HG02588 (cell line): ENCODE measurements around the gene ZSWIM5.
"Not testable (repeated sequence)": the region's sequence is repeated elsewhere in the genome, so short reads cannot be mapped to it uniquely, and the experiment has no call there.

Experiments
- ATAC-seq: cut with Tn5 transposase; IDR thresholded peaks from one replicate; pipeline ENCODE4 v1.9.1; 2021; ENCODE audit warnings: mild to moderate bottlenecking, moderate library complexity; ENCODE audit not compliant: unreplicated experiment

ZSWIM5 gene

DNA sequence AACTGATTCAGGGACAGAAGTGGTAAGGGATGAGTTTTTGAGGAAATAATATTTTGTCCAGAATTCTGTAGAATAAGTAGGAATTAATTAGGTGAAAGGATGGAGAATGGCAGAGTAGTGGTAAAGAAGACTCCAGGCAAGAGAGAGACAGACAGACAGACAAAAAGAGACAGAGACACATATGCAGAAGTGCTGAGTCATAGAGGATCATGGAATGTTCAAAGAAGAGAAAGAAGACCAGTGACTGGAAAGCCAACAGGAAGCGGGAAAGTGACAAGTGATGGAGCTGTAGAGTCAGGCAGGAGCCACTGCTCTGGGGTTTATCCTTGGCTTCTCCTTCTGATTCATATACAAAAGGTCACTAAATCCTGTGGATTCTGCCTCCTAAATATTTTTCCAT, 108.5 kb downstream of the ZSWIM5 start:
- no peak for ATAC-seq

DNA sequence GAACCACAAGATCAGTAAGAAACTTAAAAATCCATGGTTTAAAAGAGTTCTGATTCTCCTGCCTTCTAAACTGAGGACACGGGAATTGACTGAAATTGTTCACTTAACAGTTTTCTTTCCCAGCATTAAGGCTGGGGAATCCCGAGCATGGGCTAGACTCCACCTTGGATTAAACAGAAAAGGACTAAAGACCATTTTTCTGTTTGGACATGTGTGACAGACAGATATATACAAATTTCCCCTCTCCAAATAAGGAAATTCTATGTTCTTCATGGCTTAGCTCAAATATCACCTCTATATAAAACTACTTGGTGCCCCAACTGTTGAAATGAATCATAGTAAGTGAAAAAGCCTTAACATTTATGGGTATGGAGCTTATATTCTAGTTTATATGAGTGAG, 109.3 kb downstream of the ZSWIM5 start:
- no peak for ATAC-seq

DNA sequence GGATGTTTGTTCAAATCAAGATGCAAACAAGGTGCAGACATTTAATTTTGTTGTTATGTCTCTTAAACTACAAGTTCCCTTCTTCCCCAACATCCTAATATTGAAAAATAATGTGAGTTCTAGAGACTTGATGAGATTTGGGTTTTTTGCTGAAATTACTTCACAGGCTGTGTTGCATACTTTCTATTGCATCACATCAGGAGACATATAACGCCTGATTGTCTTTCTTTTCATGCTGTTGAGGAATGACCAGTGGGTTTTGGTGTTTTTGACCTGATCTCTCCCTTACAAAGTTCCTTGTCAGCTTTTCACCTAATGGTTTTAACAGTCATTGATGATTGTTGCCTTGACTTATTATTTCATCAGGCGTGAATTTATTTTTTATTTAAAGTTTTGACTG, 111.0 kb downstream of the ZSWIM5 start:
- no peak for ATAC-seq

DNA sequence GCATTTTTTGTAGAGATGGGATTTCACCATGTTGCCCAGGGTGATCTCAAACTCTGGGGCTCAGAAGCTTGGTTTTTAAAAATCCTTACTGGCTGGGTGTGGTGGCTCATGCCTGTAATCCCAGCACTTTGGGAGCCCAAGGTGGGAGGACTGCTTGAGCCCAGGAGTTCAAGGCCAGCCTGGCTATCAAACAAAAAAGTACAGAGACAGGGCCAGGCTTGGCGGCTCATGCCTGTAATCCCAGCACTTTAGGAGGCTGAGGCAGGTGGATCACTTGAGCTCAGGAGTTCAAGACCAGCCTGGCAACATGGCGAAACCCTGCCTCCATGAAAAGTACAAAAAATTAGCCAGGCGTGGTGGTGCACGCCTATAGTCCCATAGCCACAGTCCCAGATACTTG, 112.0 kb downstream of the ZSWIM5 start:
- not testable (repeated sequence) for ATAC-seq

DNA sequence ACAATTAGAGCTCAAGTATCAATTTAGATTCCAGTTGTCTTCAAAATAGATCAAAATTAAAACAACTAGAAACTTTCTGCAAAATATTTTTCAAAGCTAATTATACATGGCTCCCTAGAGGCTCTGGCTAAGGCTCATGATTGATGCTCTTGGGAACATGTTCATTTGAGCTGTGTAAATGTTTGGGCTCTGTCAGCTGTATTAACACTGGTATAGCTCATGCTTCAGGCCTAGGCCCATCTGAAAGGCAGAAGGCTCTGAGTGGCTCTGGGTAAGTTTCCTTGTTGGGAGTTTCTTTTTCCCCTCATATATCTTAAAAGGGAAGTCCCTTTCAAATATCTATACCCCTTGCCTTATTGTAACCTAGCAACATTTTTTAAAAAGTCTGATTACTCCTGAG, 113.1 kb downstream of the ZSWIM5 start:
- ATAC-seq, result no peak

DNA sequence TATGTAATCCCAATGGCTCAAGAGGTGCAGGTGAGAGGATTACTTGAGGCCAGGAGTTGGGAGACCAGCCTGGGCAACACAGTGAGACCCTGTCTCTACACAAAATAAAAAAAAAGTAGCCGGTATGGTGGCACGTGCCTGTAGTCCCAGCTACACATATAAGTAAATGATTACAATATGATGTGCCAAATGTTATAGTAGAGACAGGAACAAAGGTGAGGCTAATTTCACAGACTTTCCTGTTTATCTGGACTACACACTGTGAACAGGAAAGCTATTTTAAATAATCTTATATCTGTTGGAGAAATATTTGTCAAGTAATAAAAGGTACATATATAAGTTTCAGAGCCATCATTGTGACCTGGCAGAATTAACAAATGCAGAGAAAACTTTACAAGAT, 116.7 kb downstream of the ZSWIM5 start:
- no peak for ATAC-seq

DNA sequence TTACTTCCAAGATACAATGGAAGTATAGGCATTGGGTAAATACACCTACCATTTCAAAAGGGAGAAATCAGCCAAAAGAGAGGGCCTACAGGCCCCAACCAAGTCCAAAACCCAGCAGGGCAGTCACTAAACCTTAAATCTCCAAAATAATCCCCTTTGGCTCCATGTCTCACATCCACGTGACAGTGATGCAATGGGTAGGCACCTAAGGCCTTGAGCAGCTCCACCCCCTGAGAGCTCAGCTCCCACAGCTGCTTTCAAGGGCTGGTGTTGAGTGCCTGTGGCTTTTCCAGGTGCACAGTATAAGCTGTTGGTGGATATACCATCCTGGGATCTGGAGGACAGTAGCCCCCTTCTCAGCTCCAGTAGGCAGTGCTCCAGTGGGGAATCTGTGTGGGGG, 121.8 kb downstream of the ZSWIM5 start:
- ATAC-seq, result no peak

DNA sequence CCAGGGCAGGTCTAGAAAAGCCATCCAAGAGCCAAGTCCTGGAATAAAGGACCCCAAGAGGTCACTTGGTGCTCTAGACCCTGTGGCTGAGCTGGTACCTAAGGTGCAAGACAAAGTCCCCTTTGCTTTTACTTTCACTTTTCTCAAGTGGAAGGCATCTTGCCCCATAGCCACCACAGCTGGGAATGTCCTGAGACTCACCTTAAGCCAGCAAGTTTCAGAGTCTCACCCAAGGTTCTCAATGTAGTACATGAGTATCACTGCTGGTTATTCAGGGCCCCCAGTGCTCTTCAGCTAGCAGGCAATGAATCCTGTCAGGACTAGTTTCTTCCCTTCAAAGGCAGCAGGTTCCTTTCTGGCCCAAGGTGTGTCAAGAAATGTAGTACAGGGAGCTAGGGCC, 126.9 kb downstream of the ZSWIM5 start:
- no peak for ATAC-seq

DNA sequence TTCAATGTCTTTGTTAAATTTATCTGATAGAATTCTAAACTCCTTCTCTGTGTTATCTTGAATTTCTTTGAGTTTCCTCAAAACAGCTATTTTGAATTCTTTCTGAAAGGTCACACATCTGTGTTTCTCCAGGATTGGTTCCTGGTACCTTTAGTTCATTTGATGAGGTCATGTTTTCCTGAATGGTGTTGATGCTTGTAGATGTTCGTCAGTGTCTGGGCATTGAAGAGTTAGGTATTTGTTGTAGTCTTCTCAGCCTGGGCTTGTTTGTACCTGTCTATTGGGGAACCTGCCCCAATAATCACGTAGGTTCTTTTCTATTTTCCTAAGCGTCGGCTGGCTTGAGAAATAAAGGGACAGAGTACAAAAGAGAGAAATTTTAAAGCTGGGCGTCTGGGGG, 129.4 kb downstream of the ZSWIM5 start:
- ATAC-seq, result not testable (repeated sequence)

DNA sequence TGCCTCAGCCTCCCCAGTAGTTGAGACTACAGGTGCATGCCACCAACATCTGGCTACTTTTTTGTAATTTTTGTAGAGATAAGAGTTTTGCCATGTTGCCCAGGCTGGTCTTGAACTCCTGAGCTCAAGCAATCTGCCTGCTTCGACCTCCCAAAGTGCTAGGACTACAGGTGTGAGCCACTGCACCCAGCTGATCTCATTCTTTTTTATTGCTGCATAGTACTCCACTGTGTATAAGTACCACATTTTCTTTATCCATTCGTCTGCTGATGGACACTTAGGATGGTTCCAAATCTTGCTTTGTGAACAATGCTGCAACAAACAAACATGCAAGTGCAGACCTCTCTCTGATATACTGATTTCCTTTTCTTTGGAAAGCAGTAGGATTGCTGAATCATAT, 134.8 kb downstream of the ZSWIM5 start:
- no peak for ATAC-seq

DNA sequence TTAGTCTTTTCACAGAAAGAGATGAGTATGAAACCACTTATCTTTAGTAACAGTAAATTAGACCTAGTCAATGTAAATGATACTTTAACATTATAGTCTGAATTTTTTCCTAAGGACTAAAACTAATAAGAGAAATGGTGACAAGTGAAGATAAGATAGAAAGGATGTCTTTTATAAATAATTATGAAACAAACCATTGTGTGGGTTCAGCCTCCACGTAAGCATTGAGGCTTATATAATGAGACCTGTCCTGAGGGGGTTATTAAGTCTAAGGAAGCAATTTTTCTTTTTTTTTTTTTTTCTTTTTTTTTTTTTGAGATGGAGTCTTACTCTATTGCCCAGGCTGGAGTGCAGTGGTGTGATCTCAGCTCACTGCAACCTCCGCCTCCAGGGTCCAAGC, 138.6 kb downstream of the ZSWIM5 start:
- ATAC-seq, result no peak

DNA sequence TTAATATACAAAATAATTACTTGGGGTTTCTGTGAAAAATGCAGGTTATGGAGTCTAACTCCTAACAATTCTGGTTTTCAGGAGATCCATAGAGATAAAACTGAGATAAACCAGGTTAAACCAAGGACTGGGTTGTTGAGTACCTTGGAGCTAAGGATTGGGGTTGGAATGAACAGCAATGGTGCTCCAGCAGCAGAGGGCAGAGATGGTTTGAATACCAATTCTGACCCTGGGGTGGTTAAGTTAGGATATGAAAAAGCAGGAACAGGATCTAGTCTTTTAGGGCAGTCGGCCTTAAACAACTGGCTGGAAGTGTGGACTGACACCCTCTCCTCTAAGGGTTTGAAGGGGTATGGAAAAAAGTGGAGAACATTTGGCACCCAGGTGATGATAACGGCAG, 141.3 kb downstream of the ZSWIM5 start:
- ATAC-seq, result no peak

DNA sequence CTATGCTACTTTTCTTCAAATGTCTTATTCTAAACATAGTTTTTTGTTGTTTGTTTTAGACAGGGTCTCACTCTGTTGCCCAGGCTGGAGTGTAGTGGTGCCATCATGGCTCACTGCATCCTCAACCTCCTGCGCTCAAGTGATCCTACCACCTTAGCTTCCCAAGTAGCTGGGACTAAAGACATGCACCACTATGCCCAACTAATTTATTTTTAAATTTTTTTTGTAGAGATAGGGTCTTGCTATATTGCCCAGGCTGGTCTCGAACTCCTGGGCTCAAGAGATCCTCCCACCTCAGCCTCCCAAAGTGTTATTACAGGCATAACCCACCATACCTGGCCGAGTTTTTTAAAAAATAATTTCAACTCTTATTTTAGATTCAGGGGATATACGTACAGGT, 143.9 kb downstream of the ZSWIM5 start:
- not testable (repeated sequence) for ATAC-seq

DNA sequence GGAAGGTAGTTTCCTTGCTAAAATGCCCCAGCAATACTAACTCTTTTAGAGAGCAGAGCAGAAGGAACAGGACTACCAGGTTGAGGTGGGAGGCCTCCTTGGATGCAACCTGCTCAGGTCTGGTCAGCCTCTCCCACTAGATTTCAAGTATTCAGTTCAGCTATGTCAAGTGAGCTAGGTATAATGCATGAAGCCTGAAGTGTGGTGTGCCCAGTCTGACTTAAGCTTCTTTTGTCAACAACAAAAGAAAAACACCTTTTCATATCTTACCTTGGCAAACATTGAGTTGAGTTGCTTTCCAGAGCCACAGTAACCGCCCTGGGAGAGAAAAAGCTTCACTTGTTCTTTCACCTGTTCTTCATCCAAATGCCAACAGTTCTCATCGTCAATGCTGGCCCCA, 146.6 kb downstream of the ZSWIM5 start:
- ATAC-seq, result no peak

DNA sequence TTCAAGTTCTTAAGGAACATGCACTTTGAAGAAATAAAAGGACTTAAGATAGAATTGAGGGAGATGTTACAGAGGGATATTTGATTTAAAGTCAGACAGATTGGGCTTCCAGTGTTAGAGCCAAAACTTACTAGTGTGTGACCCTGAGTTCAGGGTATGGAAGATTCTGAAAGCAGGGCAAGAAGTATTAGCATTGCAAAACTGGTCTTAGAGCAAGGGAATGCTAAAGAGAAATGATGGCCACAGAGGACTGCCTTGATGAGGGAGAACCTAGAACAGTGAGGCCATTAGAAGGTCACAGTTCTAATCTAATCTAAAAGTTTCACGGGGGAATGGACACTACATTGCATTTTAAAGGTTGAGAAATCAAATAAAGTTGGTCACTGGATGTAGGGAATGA, 148.9 kb downstream of the ZSWIM5 start:
- ATAC-seq, result no peak

DNA sequence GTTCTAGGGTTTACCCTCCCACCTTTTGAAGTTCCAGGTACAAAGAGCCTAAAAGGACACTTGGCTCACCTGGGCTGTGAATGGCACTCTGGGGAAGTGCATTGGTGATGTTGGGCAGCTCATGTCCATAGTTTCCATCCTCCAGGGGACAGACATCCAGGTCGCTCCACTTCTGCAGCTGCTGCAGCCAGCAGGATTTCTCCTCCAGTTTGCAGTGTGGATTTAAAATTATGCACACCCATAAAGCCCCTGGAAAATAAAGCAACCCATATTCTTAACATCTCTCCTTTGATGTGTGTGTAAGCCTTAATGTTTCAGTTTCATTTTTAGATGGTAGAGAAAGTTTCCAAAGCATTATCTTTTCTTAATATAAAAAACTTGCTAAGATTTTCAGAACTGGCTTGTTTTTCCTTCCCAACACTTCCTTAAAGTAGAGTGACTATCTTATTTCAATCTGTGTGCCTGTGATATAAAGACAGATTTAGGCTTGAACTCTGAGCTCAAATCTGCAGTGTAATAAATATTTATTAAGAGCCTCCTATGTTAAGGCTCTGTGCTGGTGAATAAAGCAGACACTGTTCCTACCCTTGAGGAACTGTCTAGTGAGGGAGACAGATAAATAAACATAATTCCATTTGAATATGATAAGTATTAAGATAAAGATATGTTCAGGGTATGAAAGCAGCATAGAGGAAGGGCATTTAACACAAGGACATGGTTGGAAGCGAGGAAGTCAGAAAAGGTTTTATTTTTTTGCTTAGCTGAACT, 155.2 kb downstream of the ZSWIM5 start:
- ATAC-seq, result no peak

DNA sequence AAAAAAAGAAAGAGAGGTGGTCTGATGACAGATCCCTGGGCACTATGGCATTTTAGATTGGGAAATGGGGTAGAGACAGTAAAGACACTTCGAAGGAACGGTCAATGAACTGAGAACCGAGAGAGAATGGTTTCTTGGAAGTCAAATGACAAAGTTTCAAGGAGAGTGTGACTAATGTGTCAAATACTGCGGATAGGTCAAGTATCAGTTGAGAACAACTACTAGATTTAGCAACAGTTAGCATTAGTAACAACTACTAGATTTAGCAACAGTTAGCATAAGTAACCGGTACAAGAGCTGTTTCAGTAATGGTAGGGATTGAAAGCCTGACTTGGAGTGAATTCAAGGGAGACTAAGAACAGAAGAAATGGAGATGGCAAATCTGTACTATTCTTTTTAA, 159.4 kb downstream of the ZSWIM5 start:
- ATAC-seq, result no peak

DNA sequence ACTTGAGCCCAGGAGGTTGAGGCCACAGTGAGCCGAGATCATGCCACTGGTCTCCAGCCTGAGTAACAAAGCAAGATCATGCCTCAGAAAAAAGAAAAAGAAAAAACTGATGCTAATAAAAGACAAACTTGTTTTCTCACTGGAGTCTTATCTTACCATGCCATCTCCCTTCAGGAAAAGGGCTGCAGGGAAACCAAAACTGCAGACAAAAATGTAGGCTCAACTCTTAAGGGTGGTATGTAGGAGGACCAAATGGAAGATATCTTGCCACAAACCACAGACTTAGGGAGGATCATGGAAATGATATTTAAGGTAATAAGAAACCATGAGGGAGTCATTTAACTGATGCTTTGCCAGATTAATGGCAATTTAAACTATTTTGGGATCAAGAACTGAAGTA, 161.5 kb downstream of the ZSWIM5 start:
- ATAC-seq, result no peak

DNA sequence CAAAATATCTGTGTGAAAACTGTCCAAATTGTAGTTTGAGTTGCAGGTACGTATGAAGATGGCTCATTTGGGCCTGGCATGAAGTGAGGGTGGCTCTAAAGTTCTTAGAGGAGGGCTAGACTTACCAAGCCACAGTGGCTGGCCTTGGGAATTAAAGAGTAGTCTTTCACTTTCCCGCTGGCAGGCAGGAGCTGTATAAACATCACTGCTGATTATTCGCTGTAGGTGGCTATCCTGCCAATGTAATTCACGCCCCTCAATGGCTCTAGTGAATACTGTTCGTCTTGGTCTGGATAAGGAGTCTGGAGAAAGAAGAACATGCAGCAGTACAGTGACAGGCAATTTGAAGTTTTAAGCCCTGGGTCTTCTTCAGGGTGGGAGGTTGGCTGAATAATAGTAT, 163.3 kb downstream of the ZSWIM5 start:
- no peak for ATAC-seq

DNA sequence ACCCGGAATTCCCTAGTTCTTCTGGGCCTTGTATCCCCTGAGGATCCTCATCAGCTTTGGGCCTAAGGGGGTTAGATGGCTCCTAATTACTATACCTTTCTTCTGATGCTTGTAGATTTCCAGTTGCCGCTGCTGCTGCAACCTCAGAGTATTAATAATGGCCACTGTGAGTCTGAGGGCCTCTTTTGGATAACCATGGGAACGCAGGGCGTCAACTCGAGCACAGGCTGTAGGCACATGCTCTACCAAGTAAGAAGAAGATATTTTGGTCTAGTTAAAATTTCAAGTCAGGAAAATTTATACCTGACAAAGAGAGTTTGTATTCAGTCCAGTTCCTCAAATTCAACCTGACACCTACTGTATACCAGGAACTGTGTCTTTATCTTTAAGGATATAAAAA, 166.1 kb downstream of the ZSWIM5 start:
- ATAC-seq, result no peak

DNA sequence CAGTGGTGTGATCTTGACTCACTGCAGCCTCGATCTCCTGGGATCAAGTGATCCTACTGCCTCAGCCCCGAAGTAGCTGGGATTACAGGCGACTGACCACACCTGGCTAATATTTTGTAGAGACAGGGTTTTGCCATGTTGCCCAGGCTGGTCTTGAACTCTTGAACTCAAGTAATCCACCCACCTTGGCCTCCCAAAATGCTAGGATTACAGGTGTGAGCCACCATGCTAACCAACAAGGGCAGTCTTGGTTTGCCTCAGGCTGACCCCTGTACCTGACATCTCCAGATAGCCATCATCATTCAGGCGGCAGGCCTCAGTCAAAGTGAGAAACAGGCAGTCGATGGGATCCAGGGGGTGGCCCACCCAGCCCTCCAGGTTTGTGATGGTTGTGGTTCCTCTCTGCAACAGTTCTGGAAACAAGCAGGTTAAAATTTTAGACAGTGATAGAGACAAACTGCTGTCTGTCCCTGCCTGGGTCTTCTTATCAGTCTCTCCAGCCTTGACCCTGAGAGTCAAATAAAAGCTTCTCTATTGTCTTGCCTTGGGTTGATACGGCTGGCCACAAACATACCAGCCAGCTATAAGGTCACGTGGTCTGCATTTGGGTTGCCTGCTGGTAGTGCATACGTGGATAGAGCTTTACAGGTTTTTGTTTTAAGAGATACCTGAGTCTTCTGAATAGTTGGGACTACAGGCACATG, 167.6 kb downstream of the ZSWIM5 start:
- no peak for ATAC-seq

DNA sequence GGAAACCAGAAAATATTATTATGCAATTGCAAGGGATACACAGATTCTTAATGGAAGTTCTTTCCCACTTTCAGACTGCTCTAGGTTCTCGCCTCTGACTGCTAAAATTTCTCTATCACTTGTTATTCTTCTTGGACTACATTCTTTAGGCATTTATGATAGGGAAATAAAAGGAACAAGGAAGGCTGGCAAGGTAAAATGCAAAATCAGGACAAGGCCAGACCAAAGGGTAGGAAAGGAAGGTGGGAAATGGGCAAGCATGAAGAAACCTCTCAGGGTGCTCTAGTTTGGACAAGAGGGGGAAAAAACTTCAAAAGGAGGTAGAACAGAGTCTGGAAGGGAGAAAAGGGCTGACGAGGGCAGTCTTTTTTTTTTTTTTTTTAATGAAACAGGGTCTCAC, 168.2 kb downstream of the ZSWIM5 start:
- ATAC-seq, result no peak

DNA sequence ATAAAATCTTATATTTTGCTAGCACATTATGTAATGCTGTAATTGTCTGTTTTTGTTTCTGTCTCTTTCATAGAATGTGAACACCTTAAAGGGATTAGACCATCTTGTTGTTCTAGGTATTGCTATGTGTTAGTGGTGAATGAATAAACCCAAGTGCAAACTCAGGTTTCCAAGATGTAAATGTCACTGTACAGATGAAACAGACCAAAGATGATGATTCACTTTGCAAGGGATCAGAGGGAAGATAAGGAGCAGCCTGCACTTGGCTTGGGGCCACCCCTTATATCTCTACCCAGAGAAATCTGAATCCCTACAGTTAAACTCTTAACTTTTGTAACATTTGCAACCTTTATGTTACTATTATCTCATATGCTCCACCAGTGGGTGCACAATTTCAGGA, 168.9 kb downstream of the ZSWIM5 start:
- ATAC-seq, result no peak
